Coronary artery (tissue), 2 donors: ENCODE measurements around the gene ATP13A4.

Source experiments
- DNase-seq: peaks from one replicate; pipeline ENCODE4 v3.0.0-alpha.2; 2017; ENCODE audit warnings: low spot score
- H3K27ac ChIP-seq, 2 donors: fragments of 200-600 bp; sonication (generic); one replicate each; pipeline ENCODE4 v1.5.1; 2016 to 2019
- H3K4me3 ChIP-seq: fragments of 200-600 bp; sonication (generic); 2 replicates; pipeline ENCODE4 v1.5.1; 2016; ENCODE audit warnings: mild to moderate bottlenecking, moderate library complexity
- CTCF ChIP-seq: fragments of 200-600 bp; sonication (generic); IDR thresholded peaks from one replicate; pipeline ENCODE4 v1.5.1; 2019; ENCODE audit warnings: antibody characterized with exemption

ATP13A4 gene

GRCh38 chr3:193554811-193555210, at the start of gene ATP13A4:
TSS of gene ATP13A4 (minus strand) at chr3:193554895. CDS start at chr3:193554799, 96 bp downstream.
- TF ChIP-seq CTCF: no peak
- Histone ChIP-seq H3K27ac (no peak within 1 kb of the TSS), H3K4me3 (no peak within 1 kb of the TSS)
- no peak for DNase-seq

GRCh38 chr3:193599393-193599792, 44.7 kb upstream of the ATP13A4 start:
- TF ChIP-seq CTCF: no peak
- no peak overlapping the region for H3K4me3 ChIP-seq
- no peak for DNase-seq
- H3K27ac ChIP-seq: no peak overlapping the region

- Histone ChIP-seq H3K27ac (no peak overlapping the region), H3K4me3 (no peak overlapping the region)
- no peak for TF ChIP-seq CTCF
- no peak for DNase-seq
These were observed 43.5 kb upstream of the ATP13A4 start for GRCh38 chr3:193598202-193598601.

GRCh38 chr3:193595939-193596487, 41.3 kb upstream of the ATP13A4 start:
- no peak for TF ChIP-seq CTCF
- no peak overlapping the region for H3K4me3 ChIP-seq
- DNase-seq: no peak
- no peak overlapping the region for H3K27ac ChIP-seq

- DNase-seq: no peak
- Histone ChIP-seq H3K4me3 (no peak overlapping the region), H3K27ac (no peak overlapping the region)
- no peak for TF ChIP-seq CTCF
These were observed 40.4 kb upstream of the ATP13A4 start for GRCh38 chr3:193594946-193595689.

GRCh38 chr3:193593668-193594030, 39.0 kb upstream of the ATP13A4 start:
- DNase-seq: no peak
- Histone ChIP-seq H3K27ac (peak overlapping the region; percentile 82), H3K4me3 (peak overlapping the region; percentile 77)
- TF ChIP-seq CTCF: no peak
